HG03095 (cell line): ENCODE results near the gene PPP2R2B.

Experiments used
- ATAC-seq: cut with Tn5 transposase; IDR thresholded peaks from one replicate; pipeline ENCODE4 v1.9.1; 2021; ENCODE audit warnings: moderate library complexity; ENCODE audit not compliant: unreplicated experiment

PPP2R2B gene

GRCh38 chr5:146888351-146888978 is 9.9 kb upstream of the PPP2R2B start:
- no peak for ATAC-seq

GRCh38 chr5:146884066-146884626 is 5.6 kb upstream of the PPP2R2B start:
- ATAC-seq = no peak

- ATAC-seq = no peak
Measured at GRCh38 chr5:146883511-146883910, 5.0 kb upstream of the PPP2R2B start.

GRCh38 chr5:146880966-146881365 is 2.4 kb upstream of the PPP2R2B start:
- no peak for ATAC-seq

GRCh38 chr5:146877783-146878475 is 628 bp downstream of the PPP2R2B start:
- ATAC-seq = no peak

- ATAC-seq = no peak
Measured at GRCh38 chr5:146877178-146877681, 1.3 kb downstream of the PPP2R2B start.

GRCh38 chr5:146873186-146873917 is 5.2 kb downstream of the PPP2R2B start:
- ATAC-seq = no peak

GRCh38 chr5:146872188-146872587 is 6.4 kb downstream of the PPP2R2B start:
- no peak for ATAC-seq

GRCh38 chr5:146867996-146868708 is 10.4 kb downstream of the PPP2R2B start:
- no peak for ATAC-seq

- no peak for ATAC-seq
Measured at GRCh38 chr5:146866263-146866662, 12.3 kb downstream of the PPP2R2B start.

GRCh38 chr5:146862641-146863040 is 15.9 kb downstream of the PPP2R2B start:
- no peak for ATAC-seq

GRCh38 chr5:146860213-146860893 is 18.2 kb downstream of the PPP2R2B start:
- ATAC-seq = no peak

GRCh38 chr5:146852089-146852488 is 26.5 kb downstream of the PPP2R2B start:
- ATAC-seq = no peak

- ATAC-seq = no peak
Measured at GRCh38 chr5:146851133-146851532, 27.4 kb downstream of the PPP2R2B start.

- no peak for ATAC-seq
Measured at GRCh38 chr5:146849694-146850303, 28.8 kb downstream of the PPP2R2B start.

- ATAC-seq = no peak
Measured at GRCh38 chr5:146848133-146848532, 30.4 kb downstream of the PPP2R2B start.

- no peak for ATAC-seq
Measured at GRCh38 chr5:146840016-146840415, 38.5 kb downstream of the PPP2R2B start.

GRCh38 chr5:146836226-146836842 is 42.2 kb downstream of the PPP2R2B start:
- ATAC-seq = no peak

GRCh38 chr5:146832985-146833732 is 45.4 kb downstream of the PPP2R2B start:
- ATAC-seq = no peak
